Kidney epithelial cell (primary cell): Measurements from ENCODE around the gene PKNOX2. TPM values are rescaled to one million over a fixed set of nuclear protein-coding genes. Genes with fewer than 3 reads are reported as not detected.

Source experiments
- DNase-seq: peaks from one replicate; pipeline ENCODE4 v3.0.0-alpha.2; 2010; ENCODE audit warnings: low read depth
- H3K27me3 ChIP-seq: 2 replicates; pipeline ENCODE4 v1.6.0; 2011; ENCODE audit warnings: low read length; ENCODE audit not compliant: control insufficient read depth, insufficient read depth
- H3K36me3 ChIP-seq: 2 replicates; pipeline ENCODE4 v1.5.1; 2011; ENCODE audit warnings: low read length; ENCODE audit not compliant: control insufficient read depth, insufficient read depth
- H3K4me3 ChIP-seq: 2 replicates; pipeline ENCODE4 v1.5.1; 2011; ENCODE audit warnings: low read depth, mild to moderate bottlenecking, control low read depth, low read length
- total RNA-seq: library from RNA; depleted of rRNA; stranded (reverse); fragments of >200 nt; gene quantifications from 2 replicates; pipeline ENCODE4 v1.2.3, GENCODE V29; 2015
- TF ChIP-seq, protein P1 (sequence below): IDR thresholded peaks from 2 replicates; pipeline ENCODE4 v1.5.1; 2011; ENCODE audit warnings: mild to moderate bottlenecking, moderate library complexity, low read length, control low read depth, inconsistent platforms; ENCODE audit not compliant: insufficient read depth, poor library complexity, severe bottlenecking

PKNOX2 gene
- total RNA-seq, 1 donor from 2014 or later: 0.42 TPM

DNA sequence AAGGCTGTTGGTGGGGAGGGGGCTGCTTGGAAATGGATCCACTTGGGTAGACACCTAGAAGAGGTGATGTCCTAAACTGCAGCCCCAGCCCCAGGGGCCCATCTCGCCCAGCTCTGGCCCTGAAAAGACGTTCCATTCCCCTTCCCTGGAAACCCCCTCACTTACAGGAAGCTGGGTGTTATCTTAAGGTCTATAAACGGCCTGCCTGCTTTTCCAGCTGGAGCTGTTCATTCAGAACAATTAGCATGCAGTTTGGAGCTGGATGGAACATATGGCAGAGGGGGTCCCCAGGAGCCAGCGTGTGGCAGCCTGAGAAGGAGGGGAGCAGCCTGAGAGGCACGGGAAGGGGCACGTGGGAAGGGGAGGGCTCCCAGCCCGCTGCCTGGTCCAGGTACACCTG, 139.6 kb downstream of the PKNOX2 start:
- TF ChIP-seq, protein P1, sequence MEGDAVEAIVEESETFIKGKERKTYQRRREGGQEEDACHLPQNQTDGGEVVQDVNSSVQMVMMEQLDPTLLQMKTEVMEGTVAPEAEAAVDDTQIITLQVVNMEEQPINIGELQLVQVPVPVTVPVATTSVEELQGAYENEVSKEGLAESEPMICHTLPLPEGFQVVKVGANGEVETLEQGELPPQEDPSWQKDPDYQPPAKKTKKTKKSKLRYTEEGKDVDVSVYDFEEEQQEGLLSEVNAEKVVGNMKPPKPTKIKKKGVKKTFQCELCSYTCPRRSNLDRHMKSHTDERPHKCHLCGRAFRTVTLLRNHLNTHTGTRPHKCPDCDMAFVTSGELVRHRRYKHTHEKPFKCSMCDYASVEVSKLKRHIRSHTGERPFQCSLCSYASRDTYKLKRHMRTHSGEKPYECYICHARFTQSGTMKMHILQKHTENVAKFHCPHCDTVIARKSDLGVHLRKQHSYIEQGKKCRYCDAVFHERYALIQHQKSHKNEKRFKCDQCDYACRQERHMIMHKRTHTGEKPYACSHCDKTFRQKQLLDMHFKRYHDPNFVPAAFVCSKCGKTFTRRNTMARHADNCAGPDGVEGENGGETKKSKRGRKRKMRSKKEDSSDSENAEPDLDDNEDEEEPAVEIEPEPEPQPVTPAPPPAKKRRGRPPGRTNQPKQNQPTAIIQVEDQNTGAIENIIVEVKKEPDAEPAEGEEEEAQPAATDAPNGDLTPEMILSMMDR: no peak
- H3K4me3 ChIP-seq: no peak overlapping the region
- H3K27me3 ChIP-seq: peaks cover 4% of the 10 kb centered on the region
- no peaks in the 10 kb centered on the region for H3K36me3 ChIP-seq
- DNase-seq: no peak

DNA sequence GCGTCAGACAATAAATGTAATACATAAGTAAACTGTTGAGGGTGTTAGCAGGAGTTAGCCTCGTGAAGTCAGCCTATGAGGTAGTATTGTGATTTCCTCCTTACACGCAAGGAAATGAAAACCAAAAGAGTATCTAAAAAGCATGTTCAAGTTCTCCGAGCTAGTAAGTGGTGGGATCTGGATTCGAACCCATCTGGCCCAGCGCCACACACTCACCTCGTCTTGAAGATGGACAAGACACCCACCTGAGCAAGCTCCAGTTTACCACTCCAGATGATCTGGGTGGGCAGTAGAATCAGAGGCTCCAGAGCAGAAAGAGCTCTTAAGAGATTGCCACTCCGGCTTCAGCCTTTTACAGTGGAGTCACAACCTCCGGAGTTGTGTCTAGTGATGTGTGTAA, 140.3 kb downstream of the PKNOX2 start:
- Histone ChIP-seq H3K36me3 (no peaks in the 10 kb centered on the region), H3K4me3 (no peak overlapping the region), H3K27me3 (peaks cover 4% of the 10 kb centered on the region)
- DNase-seq: no peak
- TF ChIP-seq, protein P1: no peak

DNA sequence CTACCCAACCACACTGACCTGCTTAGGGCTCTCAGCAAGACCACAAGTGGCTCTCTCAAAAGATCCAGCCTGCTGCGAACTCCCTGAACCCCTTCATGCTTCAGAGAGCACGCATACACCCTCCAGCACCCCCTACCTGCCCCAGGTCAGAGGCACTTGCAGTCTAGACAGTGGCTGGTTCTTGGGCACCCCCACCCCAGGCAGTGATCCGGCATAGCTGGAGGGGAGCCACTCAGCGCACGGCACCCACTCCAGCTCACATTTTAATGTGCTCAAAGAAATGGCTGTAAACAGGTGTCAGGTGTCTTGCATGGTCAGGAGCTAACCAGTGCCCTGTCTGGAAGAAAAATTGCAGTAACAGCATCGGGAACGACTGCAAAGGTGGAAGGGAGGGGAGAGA, 140.8 kb downstream of the PKNOX2 start:
- peaks cover 4% of the 10 kb centered on the region for H3K27me3 ChIP-seq
- no peak for DNase-seq
- no peak overlapping the region for H3K4me3 ChIP-seq
- no peaks in the 10 kb centered on the region for H3K36me3 ChIP-seq
- TF ChIP-seq, protein P1: no peak

- TF ChIP-seq, protein P1: no peak
- peaks cover 4% of the 10 kb centered on the region for H3K27me3 ChIP-seq
- no peaks in the 10 kb centered on the region for H3K36me3 ChIP-seq
- no peak overlapping the region for H3K4me3 ChIP-seq
- no peak for DNase-seq
Observed at GRCh38 chr11:125306476-125306875, 141.9 kb downstream of the PKNOX2 start.

DNA sequence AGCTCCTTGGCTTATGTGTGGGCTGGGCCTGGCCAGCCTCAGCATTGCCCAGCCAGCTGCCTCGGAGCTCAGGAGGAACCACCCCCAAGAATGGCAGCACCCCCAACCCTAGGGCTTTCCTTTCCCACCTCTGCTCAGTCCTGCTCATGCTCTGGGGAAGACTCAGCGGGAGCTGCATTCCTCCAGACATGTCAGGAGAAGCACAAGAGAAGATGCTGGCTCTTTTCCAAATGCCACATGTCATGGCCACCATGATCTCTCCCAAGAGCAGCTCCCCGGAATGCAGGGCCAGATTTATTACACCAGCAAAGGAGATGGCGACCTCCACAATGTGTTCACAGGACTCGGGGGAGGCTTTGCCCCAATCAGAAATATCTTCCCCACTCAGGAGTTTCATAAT, 143.7 kb downstream of the PKNOX2 start:
- no peak for DNase-seq
- TF ChIP-seq, protein P1: no peak
- peaks cover 4% of the 10 kb centered on the region for H3K27me3 ChIP-seq
- no peak overlapping the region for H3K4me3 ChIP-seq
- H3K36me3 ChIP-seq: no peaks in the 10 kb centered on the region

DNA sequence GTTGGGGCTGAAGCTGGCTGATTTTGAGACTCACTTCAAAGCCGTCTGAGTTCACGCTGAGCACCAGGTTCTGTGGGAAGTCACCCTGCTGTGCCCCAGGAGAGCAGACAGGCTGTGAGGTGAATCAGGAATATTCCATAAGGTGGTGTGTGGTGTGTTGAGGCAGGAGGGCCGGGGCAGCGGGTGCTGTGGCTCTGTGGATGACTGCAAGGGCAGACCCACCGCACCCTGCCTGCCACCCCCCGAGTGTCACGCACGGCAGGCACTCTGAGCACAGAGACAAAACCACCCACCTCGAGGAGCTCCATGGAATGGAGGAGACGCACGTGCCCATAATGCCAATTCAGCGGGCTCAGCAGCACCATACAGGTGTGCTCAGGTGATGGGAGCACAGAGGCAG, 147.8 kb downstream of the PKNOX2 start:
- DNase-seq: no peak
- Histone ChIP-seq H3K27me3 (no peaks in the 10 kb centered on the region), H3K4me3 (no peak overlapping the region), H3K36me3 (no peaks in the 10 kb centered on the region)
- TF ChIP-seq, protein P1: no peak
